Measurements from ENCODE around the gene GH1.
"Not testable (repeated sequence)": the region's sequence is repeated elsewhere in the genome, so short reads cannot be mapped to it uniquely, and the experiment has no call there.

GH1 gene

GRCh38 chr17:63917206-63917605 lies 1.4 kb downstream of the GH1 start:
- H3K27me3 ChIP-seq (ENCODE audit: control insufficient read depth, insufficient read depth, low read length); H3K4me3 ChIP-seq (ENCODE audit: low read length); H3K4me1 ChIP-seq (ENCODE audit: control insufficient read depth, insufficient read depth, low read length); H3K9me3 ChIP-seq (ENCODE audit: control insufficient read depth, low read length); H3K36me3 ChIP-seq (ENCODE audit: control insufficient read depth, insufficient read depth, low read length); H3K9ac ChIP-seq (ENCODE audit: low read length): not testable (repeated sequence)

- Histone ChIP-seq H3K9me3 (ENCODE audit: control insufficient read depth, low read length) (no peaks in the 10 kb centered on the region), H3K9ac (ENCODE audit: low read length) (no peak overlapping the region), H3K27me3 (ENCODE audit: control insufficient read depth, insufficient read depth, low read length) (peaks cover 10% of the 10 kb centered on the region), H3K36me3 (ENCODE audit: control insufficient read depth, insufficient read depth, low read length) (no peaks in the 10 kb centered on the region), H3K4me3 (ENCODE audit: low read length) (no peak overlapping the region), H3K4me1 (ENCODE audit: control insufficient read depth, insufficient read depth, low read length) (no peaks in the 10 kb centered on the region)
Observed at GRCh38 chr17:63916566-63917185, 2.0 kb downstream of the GH1 start.

GRCh38 chr17:63915753-63916152 lies 2.9 kb downstream of the GH1 start:
- H3K27me3 ChIP-seq (ENCODE audit: control insufficient read depth, insufficient read depth, low read length), result peaks cover 17% of the 10 kb centered on the region
- not testable (repeated sequence) for H3K4me3 ChIP-seq (ENCODE audit: low read length); H3K36me3 ChIP-seq (ENCODE audit: control insufficient read depth, insufficient read depth, low read length); H3K9me3 ChIP-seq (ENCODE audit: control insufficient read depth, low read length); H3K9ac ChIP-seq (ENCODE audit: low read length); H3K4me1 ChIP-seq (ENCODE audit: control insufficient read depth, insufficient read depth, low read length)

DNA sequence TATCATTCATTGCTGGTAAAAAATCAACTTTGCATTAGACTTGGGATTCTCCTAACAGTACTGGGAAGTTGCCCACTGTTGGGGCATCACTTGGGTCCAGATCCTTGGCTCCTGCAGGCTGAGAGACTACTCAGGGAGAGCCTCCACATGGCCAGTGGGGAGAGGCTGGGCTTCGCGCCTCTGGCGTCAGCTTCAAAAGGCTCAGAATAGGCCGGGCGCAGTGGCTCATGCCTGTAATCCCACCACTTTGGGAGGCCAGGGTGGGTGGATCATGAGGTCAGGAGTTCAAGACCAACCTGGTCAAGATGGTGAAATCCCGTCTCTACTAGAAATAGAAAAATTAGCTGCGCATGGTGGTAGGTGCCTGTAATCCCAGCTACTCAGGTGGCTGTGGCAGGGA lies 4.2 kb downstream of the GH1 start:
- Histone ChIP-seq H3K4me3 (ENCODE audit: low read length) (no peak overlapping the region), H3K4me1 (ENCODE audit: control insufficient read depth, insufficient read depth, low read length) (no peaks in the 10 kb centered on the region), H3K9ac (ENCODE audit: low read length) (no peak overlapping the region), H3K9me3 (ENCODE audit: control insufficient read depth, low read length) (no peaks in the 10 kb centered on the region), H3K36me3 (ENCODE audit: control insufficient read depth, insufficient read depth, low read length) (no peaks in the 10 kb centered on the region), H3K27me3 (ENCODE audit: control insufficient read depth, insufficient read depth, low read length) (peaks cover 16% of the 10 kb centered on the region)

DNA sequence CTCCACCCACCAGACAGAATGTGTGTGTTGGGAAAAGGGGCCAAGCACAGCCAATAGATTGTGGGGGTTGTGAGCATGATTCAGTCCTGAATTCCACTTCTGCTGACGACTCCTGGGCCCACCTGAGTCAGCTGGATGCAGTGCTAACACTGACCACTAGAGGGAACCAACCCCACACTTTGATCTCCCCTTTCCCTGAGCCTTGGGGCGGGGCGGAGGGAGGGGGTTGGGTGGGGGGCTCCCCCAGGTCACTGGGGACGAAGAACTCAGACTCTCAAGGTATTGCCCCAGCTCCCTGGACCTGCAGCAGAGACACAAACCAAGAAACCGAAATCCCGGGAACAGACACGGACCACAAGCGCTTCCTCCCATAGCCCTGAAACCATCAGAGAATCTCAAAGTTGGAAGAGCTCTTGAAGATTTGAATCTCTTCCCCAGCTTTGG lies 7.0 kb downstream of the GH1 start:
- no peak overlapping the region for H3K4me3 ChIP-seq (ENCODE audit: low read length)
- no peaks in the 10 kb centered on the region for H3K4me1 ChIP-seq (ENCODE audit: control insufficient read depth, insufficient read depth, low read length)
- H3K36me3 ChIP-seq (ENCODE audit: control insufficient read depth, insufficient read depth, low read length), result no peaks in the 10 kb centered on the region
- H3K27me3 ChIP-seq (ENCODE audit: control insufficient read depth, insufficient read depth, low read length), result peaks cover 7% of the 10 kb centered on the region
- H3K9me3 ChIP-seq (ENCODE audit: control insufficient read depth, low read length), result no peaks in the 10 kb centered on the region
- H3K9ac ChIP-seq (ENCODE audit: low read length), result no peak overlapping the region

GRCh38 chr17:63911041-63911635 lies 7.5 kb downstream of the GH1 start, which contains the start of gene CSHL1:
Gene CSHL1 (minus strand): TSS chr17:63911258. CDS start chr17:63911196, 62 bp downstream.
- Histone ChIP-seq H3K9me3 (ENCODE audit: control insufficient read depth, low read length) (no peaks in the 10 kb centered on the region), H3K4me1 (ENCODE audit: control insufficient read depth, insufficient read depth, low read length) (no peaks in the 10 kb centered on the region), H3K4me3 (ENCODE audit: low read length) (no peak within 1 kb of the TSS), H3K36me3 (ENCODE audit: control insufficient read depth, insufficient read depth, low read length) (no peaks in the 10 kb centered on the region), H3K27me3 (ENCODE audit: control insufficient read depth, insufficient read depth, low read length) (peaks cover 7% of the 10 kb centered on the region), H3K9ac (ENCODE audit: low read length) (no peak within 1 kb of the TSS)

DNA sequence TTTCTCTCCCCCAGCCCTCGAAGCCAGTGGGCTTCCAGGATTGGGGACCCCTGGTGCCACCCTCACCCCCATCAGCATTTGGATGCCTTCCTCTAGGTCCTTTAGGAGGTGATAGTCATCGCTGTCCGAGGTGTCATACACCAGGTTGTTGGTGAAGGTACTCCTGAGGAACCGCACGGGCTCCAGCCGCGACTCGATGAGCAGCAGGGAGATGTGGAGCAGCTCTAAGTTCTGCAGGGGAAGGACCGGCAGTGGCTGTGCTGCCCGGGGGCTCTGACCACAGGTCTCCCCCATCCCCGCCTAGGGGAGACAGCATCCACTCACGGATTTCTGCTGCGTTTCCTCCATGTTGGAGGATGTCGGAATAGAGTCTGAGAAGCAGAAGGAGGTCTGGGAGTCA lies 8.5 kb downstream of the GH1 start:
- Histone ChIP-seq H3K4me3 (ENCODE audit: low read length) (no peak overlapping the region), H3K27me3 (ENCODE audit: control insufficient read depth, insufficient read depth, low read length) (peaks cover 7% of the 10 kb centered on the region), H3K9me3 (ENCODE audit: control insufficient read depth, low read length) (no peaks in the 10 kb centered on the region), H3K4me1 (ENCODE audit: control insufficient read depth, insufficient read depth, low read length) (no peaks in the 10 kb centered on the region), H3K36me3 (ENCODE audit: control insufficient read depth, insufficient read depth, low read length) (no peaks in the 10 kb centered on the region), H3K9ac (ENCODE audit: low read length) (no peak overlapping the region)

GRCh38 chr17:63909586-63909985 lies 9.1 kb downstream of the GH1 start:
- not testable (repeated sequence) for H3K4me3 ChIP-seq (ENCODE audit: low read length); H3K4me1 ChIP-seq (ENCODE audit: control insufficient read depth, insufficient read depth, low read length); H3K9ac ChIP-seq (ENCODE audit: low read length); H3K36me3 ChIP-seq (ENCODE audit: control insufficient read depth, insufficient read depth, low read length); H3K27me3 ChIP-seq (ENCODE audit: control insufficient read depth, insufficient read depth, low read length); H3K9me3 ChIP-seq (ENCODE audit: control insufficient read depth, low read length)

DNA sequence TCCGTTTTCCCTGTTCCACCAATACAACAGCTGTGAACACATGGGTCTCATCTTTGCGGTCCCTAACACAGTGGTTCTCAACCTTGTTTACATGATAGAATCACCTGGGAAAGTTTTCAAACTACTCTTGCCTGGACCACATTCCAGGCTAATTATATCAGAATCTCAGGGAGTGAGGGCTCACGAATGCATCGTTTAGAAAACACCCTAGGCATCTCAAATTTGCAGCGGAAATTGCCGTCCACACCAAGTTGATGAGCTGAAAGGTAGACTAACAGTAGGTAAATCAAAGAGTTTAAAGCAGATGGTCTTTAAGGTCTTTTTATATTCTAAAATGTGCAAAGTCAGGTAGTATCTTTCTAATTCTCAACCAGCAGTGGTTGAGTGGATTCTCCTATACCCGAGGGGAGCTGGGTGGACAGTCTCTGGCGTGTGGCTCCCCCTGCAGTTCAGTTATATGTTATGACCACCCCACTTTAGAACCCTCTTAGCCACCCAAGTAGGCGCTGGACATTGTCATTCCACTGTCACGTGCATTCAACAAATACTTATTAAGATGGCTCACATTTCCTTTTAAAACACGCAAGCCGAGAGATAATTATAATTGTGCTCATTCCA lies 11.4 kb downstream of the GH1 start:
- H3K27me3 ChIP-seq (ENCODE audit: control insufficient read depth, insufficient read depth, low read length); H3K4me1 ChIP-seq (ENCODE audit: control insufficient read depth, insufficient read depth, low read length); H3K4me3 ChIP-seq (ENCODE audit: low read length); H3K9ac ChIP-seq (ENCODE audit: low read length); H3K36me3 ChIP-seq (ENCODE audit: control insufficient read depth, insufficient read depth, low read length); H3K9me3 ChIP-seq (ENCODE audit: control insufficient read depth, low read length): not testable (repeated sequence)

GRCh38 chr17:63904796-63905195 lies 13.8 kb downstream of the GH1 start:
- H3K36me3 ChIP-seq (ENCODE audit: control insufficient read depth, insufficient read depth, low read length); H3K9ac ChIP-seq (ENCODE audit: low read length); H3K4me1 ChIP-seq (ENCODE audit: control insufficient read depth, insufficient read depth, low read length); H3K4me3 ChIP-seq (ENCODE audit: low read length); H3K9me3 ChIP-seq (ENCODE audit: control insufficient read depth, low read length); H3K27me3 ChIP-seq (ENCODE audit: control insufficient read depth, insufficient read depth, low read length): not testable (repeated sequence)

GRCh38 chr17:63903787-63904201 lies 14.8 kb downstream of the GH1 start:
- not testable (repeated sequence) for H3K9ac ChIP-seq (ENCODE audit: low read length)

GRCh38 chr17:63901971-63902370 lies 16.7 kb downstream of the GH1 start:
- not testable (repeated sequence) for H3K36me3 ChIP-seq (ENCODE audit: control insufficient read depth, insufficient read depth, low read length); H3K4me3 ChIP-seq (ENCODE audit: low read length); H3K9me3 ChIP-seq (ENCODE audit: control insufficient read depth, low read length); H3K27me3 ChIP-seq (ENCODE audit: control insufficient read depth, insufficient read depth, low read length); H3K9ac ChIP-seq (ENCODE audit: low read length); H3K4me1 ChIP-seq (ENCODE audit: control insufficient read depth, insufficient read depth, low read length)

More at GRCh38 chr17:63903787-63904201, 14.8 kb downstream of the GH1 start:
- not testable (repeated sequence) for H3K36me3 ChIP-seq (ENCODE audit: control insufficient read depth, insufficient read depth, low read length); H3K9me3 ChIP-seq (ENCODE audit: control insufficient read depth, low read length); H3K4me3 ChIP-seq (ENCODE audit: low read length); H3K27me3 ChIP-seq (ENCODE audit: control insufficient read depth, insufficient read depth, low read length); H3K4me1 ChIP-seq (ENCODE audit: control insufficient read depth, insufficient read depth, low read length)
